Stimulated activated naive CD8-positive, alpha-beta T cell treated with anti-CD3 and anti-CD28 coated beads, Interleukin-15, amount 100 ng/mL, for 72 hours (primary cell): ENCODE results near the gene ADGRG1.

Source experiments
- ATAC-seq: fragments of 150-1000 bp; cut with Tn5 transposase; 2 replicates; pipeline ENCODE4 v1.10.0; 2021; ENCODE audit warnings: mild to moderate bottlenecking, moderate library complexity
- DNase-seq, 2 donors: peaks; one replicate each; pipeline ENCODE4 v3.0.0; 2021 to 2022
- H3K27ac Mint-ChIP-seq, 2 donors: one replicate each; pipeline ENCODE4 v1.8.0; 2022; ENCODE audit warnings: mild to moderate bottlenecking in 2 of 2, mixed read lengths in 2 of 2, moderate library complexity in 2 of 2
- H3K27me3 Mint-ChIP-seq: one replicate; pipeline ENCODE4 v1.8.0; 2022; ENCODE audit warnings: mixed read lengths
- H3K4me1 Mint-ChIP-seq: one replicate; pipeline ENCODE4 v1.8.0; 2022; ENCODE audit warnings: mild to moderate bottlenecking, mixed read lengths
- H3K4me3 Mint-ChIP-seq, 2 donors: one replicate each; pipeline ENCODE4 v1.8.0; 2022; ENCODE audit warnings: mild to moderate bottlenecking in 2 of 2, mixed read lengths in 2 of 2, moderate library complexity in 1 of 2
- H3K9me3 Mint-ChIP-seq, 2 donors: one replicate each; pipeline ENCODE4 v1.8.0; 2022; ENCODE audit warnings: mixed read lengths in 2 of 2

ADGRG1 gene

GRCh38 chr16:57600048-57600835, 28.2 kb upstream of the ADGRG1 start:
- Mint-ChIP-seq H3K9me3 (peaks cover 20 to 21% of the 10 kb centered on the region in 2 donors), H3K27ac (no peak overlapping the region), H3K27me3 (no peaks in the 10 kb centered on the region), H3K4me1 (peaks cover 64% of the 10 kb centered on the region), H3K4me3 (peak overlapping the region in 1 of 2 donors; percentile 6)
- ATAC-seq (no peak), DNase-seq (peak; percentile 39 to 44)

- no peak for ATAC-seq
- peak overlapping the region; percentile 75 to 98 for H3K27ac Mint-ChIP-seq
- peaks cover 70% of the 10 kb centered on the region for H3K4me1 Mint-ChIP-seq
- H3K27me3 Mint-ChIP-seq, result no peaks in the 10 kb centered on the region
- H3K9me3 Mint-ChIP-seq, result peaks cover 13 to 16% of the 10 kb centered on the region in 2 donors
- H3K4me3 Mint-ChIP-seq, result peak overlapping the region; percentile 58 to 66
- peak in 1 of 2 donors; percentile 11 for DNase-seq
Observed at GRCh38 chr16:57600952-57601580, 27.4 kb upstream of the ADGRG1 start.

GRCh38 chr16:57601801-57602478, 26.5 kb upstream of the ADGRG1 start:
- Mint-ChIP-seq H3K27ac (peak overlapping the region; percentile 93 to 98), H3K4me1 (peaks cover 76% of the 10 kb centered on the region), H3K27me3 (no peaks in the 10 kb centered on the region), H3K9me3 (peaks cover 13 to 16% of the 10 kb centered on the region in 2 donors), H3K4me3 (peak overlapping the region; percentile 66 to 67)
- DNase-seq (peak; percentile 79 to 91), ATAC-seq (peak; percentile 96)

- no peaks in the 10 kb centered on the region for H3K27me3 Mint-ChIP-seq
- DNase-seq (peak in 1 of 2 donors; percentile 8), ATAC-seq (no peak)
- H3K27ac Mint-ChIP-seq, result peak overlapping the region in 1 of 2 donors; percentile 74
- peaks cover 6 to 7% of the 10 kb centered on the region in 2 donors for H3K9me3 Mint-ChIP-seq
- H3K4me1 Mint-ChIP-seq, result peaks cover 74% of the 10 kb centered on the region
- H3K4me3 Mint-ChIP-seq, result no peak overlapping the region
Observed at GRCh38 chr16:57603115-57604024, 25.1 kb upstream of the ADGRG1 start.

- DNase-seq (peak in 1 of 2 donors; percentile 4), ATAC-seq (no peak)
- Mint-ChIP-seq H3K9me3 (peaks cover 0 to 4% of the 10 kb centered on the region in 2 donors), H3K4me3 (no peak overlapping the region), H3K27me3 (no peaks in the 10 kb centered on the region), H3K4me1 (peaks cover 81% of the 10 kb centered on the region), H3K27ac (no peak overlapping the region)
Observed at GRCh38 chr16:57604177-57604576, 24.3 kb upstream of the ADGRG1 start.

- ATAC-seq (no peak), DNase-seq (no peak)
- no peak overlapping the region for H3K27ac Mint-ChIP-seq
- H3K9me3 Mint-ChIP-seq, result no peaks in the 10 kb centered on the region
- H3K4me1 Mint-ChIP-seq, result peaks cover 83% of the 10 kb centered on the region
- no peak overlapping the region for H3K4me3 Mint-ChIP-seq
- no peaks in the 10 kb centered on the region for H3K27me3 Mint-ChIP-seq
Observed at GRCh38 chr16:57606147-57606846, 22.1 kb upstream of the ADGRG1 start.

- H3K27ac Mint-ChIP-seq, result peak overlapping the region in 1 of 2 donors; percentile 13
- DNase-seq, result peak in 1 of 2 donors; percentile 9
- peaks cover 81% of the 10 kb centered on the region for H3K4me1 Mint-ChIP-seq
- H3K9me3 Mint-ChIP-seq, result no peaks in the 10 kb centered on the region
- no peak overlapping the region for H3K4me3 Mint-ChIP-seq
- ATAC-seq, result no peak
- no peaks in the 10 kb centered on the region for H3K27me3 Mint-ChIP-seq
Observed at GRCh38 chr16:57606847-57607501, 21.5 kb upstream of the ADGRG1 start.

- peaks cover 74% of the 10 kb centered on the region for H3K4me1 Mint-ChIP-seq
- ATAC-seq, result no peak
- no peak overlapping the region for H3K4me3 Mint-ChIP-seq
- H3K27ac Mint-ChIP-seq, result peak overlapping the region in 1 of 2 donors; percentile 65
- no peaks in the 10 kb centered on the region for H3K9me3 Mint-ChIP-seq
- peak in 1 of 2 donors; percentile 7 for DNase-seq
- H3K27me3 Mint-ChIP-seq, result no peaks in the 10 kb centered on the region
Observed at GRCh38 chr16:57607676-57608461, 20.6 kb upstream of the ADGRG1 start.

GRCh38 chr16:57608462-57609113, 19.8 kb upstream of the ADGRG1 start:
- DNase-seq (peak in 1 of 2 donors; percentile 1), ATAC-seq (no peak)
- Mint-ChIP-seq H3K4me3 (no peak overlapping the region), H3K9me3 (no peaks in the 10 kb centered on the region), H3K27me3 (no peaks in the 10 kb centered on the region), H3K27ac (no peak overlapping the region), H3K4me1 (peaks cover 74% of the 10 kb centered on the region)

- no peaks in the 10 kb centered on the region for H3K9me3 Mint-ChIP-seq
- H3K4me1 Mint-ChIP-seq, result peaks cover 84% of the 10 kb centered on the region
- peak; percentile 97 for ATAC-seq
- H3K4me3 Mint-ChIP-seq, result peak overlapping the region; percentile 58 to 63
- H3K27me3 Mint-ChIP-seq, result no peaks in the 10 kb centered on the region
- DNase-seq, result peak; percentile 85 to 94
- H3K27ac Mint-ChIP-seq, result peak overlapping the region; percentile 98 to 99
Observed at GRCh38 chr16:57609541-57610401, 18.7 kb upstream of the ADGRG1 start.

- no peak for ATAC-seq
- no peak for DNase-seq
- H3K9me3 Mint-ChIP-seq, result no peaks in the 10 kb centered on the region
- peak overlapping the region; percentile 98 to 99 for H3K27ac Mint-ChIP-seq
- H3K4me1 Mint-ChIP-seq, result peaks cover 84% of the 10 kb centered on the region
- H3K27me3 Mint-ChIP-seq, result no peaks in the 10 kb centered on the region
- H3K4me3 Mint-ChIP-seq, result peak overlapping the region; percentile 58 to 63
Observed at GRCh38 chr16:57610611-57611010, 17.8 kb upstream of the ADGRG1 start.

- Mint-ChIP-seq H3K27ac (peak overlapping the region; percentile 98 to 99), H3K4me1 (peaks cover 87% of the 10 kb centered on the region), H3K4me3 (peak overlapping the region; percentile 58 to 63), H3K9me3 (no peaks in the 10 kb centered on the region), H3K27me3 (no peaks in the 10 kb centered on the region)
- no peak for DNase-seq
- ATAC-seq, result no peak
Observed at GRCh38 chr16:57611181-57611580, 17.2 kb upstream of the ADGRG1 start.
